Psoas muscle (tissue), 8 donors: ENCODE measurements around the gene U2AF2. TPM values are rescaled to one million over a fixed set of nuclear protein-coding genes. Genes with fewer than 3 reads are reported as not detected.

Experiments
- ATAC-seq, 4 donors: fragments of 200-7000 bp; cut with Tn5 transposase; one replicate each; pipeline ENCODE4 v1.9.1; 2020; ENCODE audit warnings: moderate library complexity in 3 of 4, mild to moderate bottlenecking in 2 of 4
- DNase-seq, 2 donors: peaks; one replicate each; pipeline ENCODE4 v3.0.0-alpha.2; 2020
- H3K27ac ChIP-seq: fragments of 200-600 bp; one replicate; pipeline ENCODE4 v1.8.0; 2022
- H3K27me3 ChIP-seq, 3 donors: fragments of 200-600 bp in 1 of 3; one replicate each; pipeline versions ENCODE4 v1.6.1 to v1.8.0; 2013 to 2022; ENCODE audit warnings: low read length in 2 of 3, mild to moderate bottlenecking in 2 of 3, moderate library complexity in 1 of 3; ENCODE audit not compliant: insufficient read depth in 3 of 3
- H3K36me3 ChIP-seq, 2 donors: fragments of 200-600 bp in 1 of 2; one replicate each; pipeline versions ENCODE4 v1.6.1 to v1.8.0; 2013 to 2022; ENCODE audit warnings: low read depth in 1 of 2, mild to moderate bottlenecking in 1 of 2, moderate library complexity in 1 of 2; ENCODE audit not compliant: insufficient read depth in 1 of 2
- H3K4me1 ChIP-seq: fragments of 200-600 bp; one replicate; pipeline ENCODE4 v1.8.0; 2022
- H3K4me3 ChIP-seq: fragments of 200-600 bp; one replicate; pipeline ENCODE4 v1.8.0; 2022; ENCODE audit warnings: mild to moderate bottlenecking
- H3K9me3 ChIP-seq: fragments of 200-600 bp; one replicate; pipeline ENCODE4 v1.8.0; 2022
- CTCF ChIP-seq: fragments of 200-600 bp; IDR thresholded peaks from one replicate; pipeline ENCODE4 v1.8.0; 2022; ENCODE audit warnings: antibody characterized with exemption
- WGBS, 3 donors: extraction: QIAGEN DNeasy Blood & Tissue Kit; methylation state at CpG; one replicate each; pipeline versions ENCODE4 v1.1.6 to v1.1.7; 2013; 5-methylcytosine and 5-hydroxymethylcytosine counted together
- intact Hi-C, 2 donors: fragments of 100-400 bp; cut with DNase I; formaldehyde crosslinking; loops; one replicate each; pipeline versions ENCODE4 v1.11.0 to v1.14.2; 2022
- polyA plus RNA-seq, 3 donors: library from polyadenylated mRNA; stranded (reverse); fragments of 200-250 nt; gene quantifications; one replicate each; pipeline ENCODE4 v1.2.3, GENCODE V29; 2013
- total RNA-seq, 4 donors: library from RNA; stranded (reverse); fragmentation: NEBNext Ultra II Directional in 2 of 4; extraction: Animal tissue kit (Norgen Biotek cat#: 25700) in 2 of 4; gene quantifications; one replicate each; pipeline versions ENCODE4 v1.2.1 to v1.2.4, GENCODE V29; 2021 to 2023
- donor health status: healthy with polysubstance abuse.
- donor health status: DM: no; HTN: no; CAD: no; lungs with moderate emphysema.
- donor health status: Bipolar disorder and iron deficiency.
- donor health status: healthy.
- donor health status: DM: yes; HTN: yes; CAD: no.
- donor health status: DM: no; HTN: no; CAD: no.
- donor health status: DM: no; HTN: no; CAD: no.
- donor health status: DM: yes; HTN: yes; CAD: no.

U2AF2 gene
- total and polyA plus RNA-seq, 7 donors = 54.1 to 116 (median 72.6) TPM

- no peaks in the 10 kb centered on the region for H3K9me3 ChIP-seq
- intact Hi-C loops = no loop called here
- no peaks in the 10 kb centered on the region for H3K27me3 ChIP-seq
- no peak overlapping the region for H3K27ac ChIP-seq
- H3K4me1 ChIP-seq = no peaks in the 10 kb centered on the region
- ATAC-seq (no peak), DNase-seq (peak in 1 of 2 donors; percentile 36)
- TF ChIP-seq CTCF = no peak
- 90 to 94% (median 93%) methylated on average over 29 to 31 of the region's 31 CpGs for WGBS, 3 donors
- peaks cover 2 to 84% of the 10 kb centered on the region in 2 donors for H3K36me3 ChIP-seq
- H3K4me3 ChIP-seq = no peak overlapping the region
These were observed 36.1 kb downstream of the U2AF2 start for GRCh38 chr19:55690769-55691545.

GRCh38 chr19:55691561-55692481 lies 37.0 kb downstream of the U2AF2 start:
- Histone ChIP-seq H3K9me3 (no peaks in the 10 kb centered on the region), H3K36me3 (peaks cover 2 to 86% of the 10 kb centered on the region in 2 donors), H3K4me3 (no peak overlapping the region), H3K4me1 (no peaks in the 10 kb centered on the region), H3K27ac (no peak overlapping the region), H3K27me3 (no peaks in the 10 kb centered on the region)
- peak in 1 of 2 donors; percentile 39 for DNase-seq
- ATAC-seq = no peak
- 88 to 93% (median 90%) methylated on average over 19 to 31 of the region's 31 CpGs for WGBS, 3 donors
- intact Hi-C loops = no loop called here
- TF ChIP-seq CTCF = no peak

GRCh38 chr19:55692681-55693081 lies 37.8 kb downstream of the U2AF2 start:
- H3K9me3 ChIP-seq = no peaks in the 10 kb centered on the region
- no peaks in the 10 kb centered on the region for H3K4me1 ChIP-seq
- no peaks in the 10 kb centered on the region for H3K27me3 ChIP-seq
- DNase-seq (peak in 1 of 2 donors; percentile 36), ATAC-seq (no peak)
- H3K4me3 ChIP-seq = no peak overlapping the region
- no peak overlapping the region for H3K27ac ChIP-seq
- intact Hi-C loops = no loop called here
- peaks cover 2 to 95% of the 10 kb centered on the region in 2 donors for H3K36me3 ChIP-seq
- WGBS, 3 donors = 90 to 94% (median 93%) methylated on average over 18 to 19 of the region's 19 CpGs
- TF ChIP-seq CTCF = no peak

GRCh38 chr19:55693336-55693974 lies 38.6 kb downstream of the U2AF2 start:
- DNase-seq (no peak), ATAC-seq (no peak)
- intact Hi-C loops = no loop called here
- WGBS, 3 donors = 94 to 96% (median 96%) methylated on average over 20 of the region's 20 CpGs
- H3K4me1 ChIP-seq = no peaks in the 10 kb centered on the region
- no peak for TF ChIP-seq CTCF
- no peak overlapping the region for H3K4me3 ChIP-seq
- peaks cover 2 to 97% of the 10 kb centered on the region in 2 donors for H3K36me3 ChIP-seq
- H3K27ac ChIP-seq = no peak overlapping the region
- no peaks in the 10 kb centered on the region for H3K27me3 ChIP-seq
- H3K9me3 ChIP-seq = no peaks in the 10 kb centered on the region
